Measurements from ENCODE around the gene FXYD7. TPM values are rescaled to one million over a fixed set of nuclear protein-coding genes. Genes with fewer than 3 reads are reported as not detected.

FXYD7 gene
- total and polyA plus RNA-seq, 2 experiments from 2014 or later, result 0.22 to 0.27 TPM

DNA sequence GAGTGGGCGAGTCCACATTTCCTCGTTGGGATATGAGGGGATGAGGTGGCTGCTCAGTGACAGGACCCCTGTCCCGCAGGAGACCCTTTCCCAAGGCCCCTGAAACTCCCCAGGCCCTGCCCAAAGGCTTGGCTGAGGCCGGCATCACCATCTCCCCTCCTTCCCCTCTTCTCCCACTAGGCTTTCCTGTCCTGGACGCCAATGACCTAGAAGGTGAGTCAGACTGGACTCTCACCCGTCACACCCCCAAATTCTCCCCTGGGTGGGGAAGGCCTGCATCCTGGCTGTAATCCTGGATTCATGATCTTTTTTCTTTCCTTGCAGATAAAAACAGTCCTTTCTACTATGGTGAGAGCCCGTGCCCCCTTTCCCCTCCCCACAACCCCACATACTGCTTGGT, 22.2 kb upstream of the FXYD7 start:
- Histone ChIP-seq H3K4me3 (no peak overlapping the region), H3K4me1 (ENCODE audit: insufficient read depth) (peaks cover 18% of the 10 kb centered on the region), H3K27me3 (no peaks in the 10 kb centered on the region), H3K36me3 (replicated peaks; ENCODE audit: insufficient read depth, low read depth) (no peaks in the 10 kb centered on the region), H3K9me3 (ENCODE audit: low read depth) (no peaks in the 10 kb centered on the region), H3K9me2 (replicated peaks; ENCODE audit: insufficient read depth) (no peaks in the 10 kb centered on the region), H3K27ac (peak overlapping the region; percentile 65), H4K20me1 (ENCODE audit: insufficient read depth, poor library complexity, severe bottlenecking) (no peaks in the 10 kb centered on the region), H2AFZ (no peak overlapping the region), H3K79me2 (peaks cover 14% of the 10 kb centered on the region), H3K4me2 (peak overlapping the region; percentile 75)
- 91% methylated on average over 7 of the region's 7 CpGs for WGBS (ENCODE audit: low lambda C conversion rate, missing lambda C conversion rate)
- DNase-seq (ENCODE audit: low spot score), result no peak
- TF ChIP-seq EZH2phosphoT487 (IDR thresholded peaks at IDR 0.05; ENCODE audit: low read depth, severe bottlenecking, unreplicated experiment) (no peak), EZH2 (IDR thresholded peaks at IDR 0.05; ENCODE audit: borderline replicate concordance) (no peak)
- TF ChIP-seq, protein P1, sequence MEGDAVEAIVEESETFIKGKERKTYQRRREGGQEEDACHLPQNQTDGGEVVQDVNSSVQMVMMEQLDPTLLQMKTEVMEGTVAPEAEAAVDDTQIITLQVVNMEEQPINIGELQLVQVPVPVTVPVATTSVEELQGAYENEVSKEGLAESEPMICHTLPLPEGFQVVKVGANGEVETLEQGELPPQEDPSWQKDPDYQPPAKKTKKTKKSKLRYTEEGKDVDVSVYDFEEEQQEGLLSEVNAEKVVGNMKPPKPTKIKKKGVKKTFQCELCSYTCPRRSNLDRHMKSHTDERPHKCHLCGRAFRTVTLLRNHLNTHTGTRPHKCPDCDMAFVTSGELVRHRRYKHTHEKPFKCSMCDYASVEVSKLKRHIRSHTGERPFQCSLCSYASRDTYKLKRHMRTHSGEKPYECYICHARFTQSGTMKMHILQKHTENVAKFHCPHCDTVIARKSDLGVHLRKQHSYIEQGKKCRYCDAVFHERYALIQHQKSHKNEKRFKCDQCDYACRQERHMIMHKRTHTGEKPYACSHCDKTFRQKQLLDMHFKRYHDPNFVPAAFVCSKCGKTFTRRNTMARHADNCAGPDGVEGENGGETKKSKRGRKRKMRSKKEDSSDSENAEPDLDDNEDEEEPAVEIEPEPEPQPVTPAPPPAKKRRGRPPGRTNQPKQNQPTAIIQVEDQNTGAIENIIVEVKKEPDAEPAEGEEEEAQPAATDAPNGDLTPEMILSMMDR (IDR thresholded peaks at IDR 0.05; ENCODE audit: poor library complexity), result no peak

DNA sequence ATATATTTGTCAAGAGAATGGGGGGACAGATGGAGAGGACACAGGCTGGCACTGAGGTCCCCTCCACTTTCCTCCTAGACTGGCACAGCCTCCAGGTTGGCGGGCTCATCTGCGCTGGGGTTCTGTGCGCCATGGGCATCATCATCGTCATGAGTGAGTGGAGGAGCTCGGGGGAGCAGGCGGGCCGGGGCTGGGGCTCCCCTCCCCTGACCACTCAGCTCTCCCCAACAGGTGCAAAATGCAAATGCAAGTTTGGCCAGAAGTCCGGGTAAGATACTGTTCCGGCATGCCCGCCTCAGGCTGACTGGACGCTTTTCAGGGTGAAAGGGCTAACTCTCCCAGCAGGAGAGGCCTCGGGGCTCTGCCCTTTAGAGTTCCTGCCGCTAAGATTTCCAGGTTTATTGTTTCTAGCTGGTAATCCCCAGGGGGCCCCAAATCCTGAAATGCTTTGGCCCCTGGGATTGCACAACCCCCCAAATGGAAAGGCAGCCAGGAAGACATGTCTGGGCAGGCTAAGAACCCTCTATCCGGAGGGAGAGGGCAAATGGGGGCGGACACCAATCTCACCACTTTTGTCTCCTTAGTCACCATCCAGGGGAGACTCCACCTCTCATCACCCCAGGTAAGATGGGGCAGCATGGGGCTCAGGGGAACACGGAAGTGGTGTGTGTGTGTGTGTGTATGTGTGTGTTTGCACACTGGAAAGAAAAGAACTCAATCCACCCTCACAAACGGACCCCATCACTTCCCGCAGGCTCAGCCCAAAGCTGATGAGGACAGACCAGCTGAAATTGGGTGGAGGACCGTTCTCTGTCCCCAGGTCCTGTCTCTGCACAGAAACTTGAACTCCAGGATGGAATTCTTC, 20.1 kb upstream of the FXYD7 start:
- no peak overlapping the region for H3K4me3 ChIP-seq
- H3K9me2 ChIP-seq (replicated peaks; ENCODE audit: insufficient read depth), result no peaks in the 10 kb centered on the region
- TF ChIP-seq EZH2 (IDR thresholded peaks at IDR 0.05; ENCODE audit: borderline replicate concordance) (no peak), EZH2phosphoT487 (IDR thresholded peaks at IDR 0.05; ENCODE audit: low read depth, severe bottlenecking, unreplicated experiment) (no peak)
- TF ChIP-seq, protein P1 (IDR thresholded peaks at IDR 0.05; ENCODE audit: poor library complexity), result no peak
- H3K27ac ChIP-seq, result no peak overlapping the region
- H3K4me2 ChIP-seq, result no peak overlapping the region
- DNase-seq (ENCODE audit: low spot score), result no peak
- H4K20me1 ChIP-seq (ENCODE audit: insufficient read depth, poor library complexity, severe bottlenecking), result no peaks in the 10 kb centered on the region
- no peak overlapping the region for H2AFZ ChIP-seq
- H3K27me3 ChIP-seq, result no peaks in the 10 kb centered on the region
- H3K36me3 ChIP-seq (replicated peaks; ENCODE audit: insufficient read depth, low read depth), result no peaks in the 10 kb centered on the region
- 79% methylated on average over 17 of the region's 19 CpGs for WGBS (ENCODE audit: low lambda C conversion rate, missing lambda C conversion rate)
- no peaks in the 10 kb centered on the region for H3K9me3 ChIP-seq (ENCODE audit: low read depth)
- H3K79me2 ChIP-seq, result no peaks in the 10 kb centered on the region
- H3K4me1 ChIP-seq (ENCODE audit: insufficient read depth), result peaks cover 18% of the 10 kb centered on the region

DNA sequence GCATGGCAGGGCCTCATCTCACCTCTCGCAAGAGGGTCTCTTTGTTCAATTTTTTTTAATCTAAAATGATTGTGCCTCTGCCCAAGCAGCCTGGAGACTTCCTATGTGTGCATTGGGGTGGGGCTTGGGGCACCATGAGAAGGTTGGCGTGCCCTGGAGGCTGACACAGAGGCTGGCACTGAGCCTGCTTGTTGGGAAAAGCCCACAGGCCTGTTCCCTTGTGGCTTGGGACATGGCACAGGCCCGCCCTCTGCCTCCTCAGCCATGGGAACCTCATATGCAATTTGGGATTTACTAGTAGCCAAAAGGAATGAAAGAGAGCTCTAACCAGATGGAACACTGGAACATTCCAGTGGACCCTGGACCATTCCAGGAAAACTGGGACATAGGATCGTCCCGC, 19.5 kb upstream of the FXYD7 start:
- Histone ChIP-seq H3K27me3 (no peaks in the 10 kb centered on the region), H3K4me2 (peak overlapping the region; percentile 71), H3K4me1 (ENCODE audit: insufficient read depth) (peaks cover 18% of the 10 kb centered on the region), H3K27ac (no peak overlapping the region), H3K79me2 (no peaks in the 10 kb centered on the region), H4K20me1 (ENCODE audit: insufficient read depth, poor library complexity, severe bottlenecking) (no peaks in the 10 kb centered on the region), H2AFZ (no peak overlapping the region), H3K9me2 (replicated peaks; ENCODE audit: insufficient read depth) (no peaks in the 10 kb centered on the region), H3K36me3 (replicated peaks; ENCODE audit: insufficient read depth, low read depth) (no peaks in the 10 kb centered on the region), H3K9me3 (ENCODE audit: low read depth) (no peaks in the 10 kb centered on the region), H3K4me3 (no peak overlapping the region)
- TF ChIP-seq, protein P1 (IDR thresholded peaks at IDR 0.05; ENCODE audit: poor library complexity), result no peak
- TF ChIP-seq EZH2 (IDR thresholded peaks at IDR 0.05; ENCODE audit: borderline replicate concordance) (no peak), EZH2phosphoT487 (IDR thresholded peaks at IDR 0.05; ENCODE audit: low read depth, severe bottlenecking, unreplicated experiment) (no peak)
- DNase-seq (ENCODE audit: low spot score), result no peak
- 97% methylated on average over 5 of the region's 5 CpGs for WGBS (ENCODE audit: low lambda C conversion rate, missing lambda C conversion rate)
